CD8-positive, alpha-beta memory T cell (primary cell): ENCODE measurements around the gene RHBDD3. TPM values are rescaled to one million over a fixed set of nuclear protein-coding genes. Genes with fewer than 3 reads are reported as not detected.

Source experiments
- CTCF ChIA-PET: fragments of 350-600 bp; sonication (Branson Sonifier 250); formaldehyde crosslinking; loops from one replicate; lab custom pipeline; 2021; ENCODE audit warnings: antibody characterized with exemption; lab: Charles Lee
- POLR2A ChIA-PET: fragments of 350-600 bp; sonication (Branson Sonifier 250); formaldehyde crosslinking; loops from one replicate; lab custom pipeline; 2021; ENCODE audit warnings: antibody characterized with exemption; lab: Charles Lee
- DNase-seq, 5 donors: peaks; one replicate each; pipeline versions ENCODE4 v3.0.0 to v3.0.0-alpha.2; 2020 to 2022; ENCODE audit warnings: mixed read lengths in 1 of 5
- H3K27ac ChIP-seq: one replicate; pipeline ENCODE4 v1.7.0; 2013; ENCODE audit warnings: low read depth, mild to moderate bottlenecking, low read length, moderate library complexity
- H3K27me3 ChIP-seq: 2 replicates; pipeline ENCODE4 v1.7.0; 2013; ENCODE audit warnings: low read length, mild to moderate bottlenecking; ENCODE audit not compliant: insufficient read depth, poor library complexity, severe bottlenecking
- H3K36me3 ChIP-seq: 2 replicates; pipeline ENCODE4 v1.7.0; 2013; ENCODE audit warnings: mild to moderate bottlenecking, low read length, moderate library complexity; ENCODE audit not compliant: insufficient read depth
- H3K4me1 ChIP-seq: 2 replicates; pipeline ENCODE4 v1.7.0; 2013; ENCODE audit warnings: mild to moderate bottlenecking, low read length, moderate library complexity; ENCODE audit not compliant: insufficient read depth
- H3K4me3 ChIP-seq: 2 replicates; pipeline ENCODE4 v1.7.0; 2013; ENCODE audit warnings: mild to moderate bottlenecking, low read length
- H3K9me3 ChIP-seq: 2 replicates; pipeline ENCODE4 v1.7.0; 2013; ENCODE audit warnings: mild to moderate bottlenecking, low read length
- H3K27ac Mint-ChIP-seq, 8 donors: one replicate each; pipeline ENCODE4 v1.8.0; 2020 to 2021; ENCODE audit warnings: mixed read lengths in 8 of 8, mild to moderate bottlenecking in 6 of 8, inconsistent platforms in 3 of 8, moderate library complexity in 3 of 8
- H3K27me3 Mint-ChIP-seq, 2 donors: one replicate each; pipeline ENCODE4 v1.8.0; 2020 to 2021; ENCODE audit warnings: mixed read lengths in 2 of 2, mild to moderate bottlenecking in 1 of 2, moderate library complexity in 1 of 2
- H3K36me3 Mint-ChIP-seq, 3 donors: one replicate each; pipeline ENCODE4 v1.8.0; 2020 to 2021; ENCODE audit warnings: mixed read lengths in 3 of 3, inconsistent platforms in 1 of 3, mild to moderate bottlenecking in 1 of 3
- H3K4me1 Mint-ChIP-seq, 3 donors: one replicate each; pipeline ENCODE4 v1.8.0; 2020 to 2021; ENCODE audit warnings: mixed read lengths in 3 of 3, inconsistent platforms in 1 of 3, mild to moderate bottlenecking in 1 of 3
- H3K4me3 Mint-ChIP-seq, 7 donors: one replicate each; pipeline ENCODE4 v1.8.0; 2020 to 2021; ENCODE audit warnings: mixed read lengths in 7 of 7, mild to moderate bottlenecking in 6 of 7, moderate library complexity in 4 of 7, inconsistent platforms in 2 of 7
- H3K9me3 Mint-ChIP-seq, 5 donors: one replicate each; pipeline ENCODE4 v1.8.0; 2020 to 2022; ENCODE audit warnings: mixed read lengths in 5 of 5, mild to moderate bottlenecking in 3 of 5, moderate library complexity in 2 of 5, inconsistent platforms in 1 of 5
- polyA plus RNA-seq: library from polyadenylated mRNA; unstranded; fragments of 300-500 nt; fragmentation: Illumina TruSeq; gene quantifications from one replicate; pipeline ENCODE4 v1.2.3, GENCODE V29; 2021
- total RNA-seq, 2 experiments: library from RNA; stranded (reverse); gene quantifications; one replicate each; pipeline ENCODE4 v1.2.3, GENCODE V29; 2021

RHBDD3 gene
- total and polyA plus RNA-seq, 3 experiments from 2014 or later, result 10.4 to 41.0 (median 37.9) TPM

- Histone ChIP-seq H3K27ac (no peak overlapping the region), H3K36me3 (no peaks in the 10 kb centered on the region), H3K4me1 (peaks cover 14% of the 10 kb centered on the region), H3K4me3 (no peak overlapping the region), H3K9me3 (no peaks in the 10 kb centered on the region), H3K27me3 (peaks cover 18% of the 10 kb centered on the region)
- H3K27ac Mint-ChIP-seq, result peak overlapping the region in 1 of 8 donors; percentile 29
- POLR2A ChIA-PET, result no interaction called here
- DNase-seq, result no peak
- H3K36me3 Mint-ChIP-seq, result no peaks in the 10 kb centered on the region
- H3K27me3 Mint-ChIP-seq, result peaks cover 24 to 44% of the 10 kb centered on the region in 2 donors
- peak overlapping the region in 1 of 7 donors; percentile 36 for H3K4me3 Mint-ChIP-seq
- peaks cover 20 to 53% (median 22%) of the 10 kb centered on the region in 3 donors for H3K4me1 Mint-ChIP-seq
- CTCF ChIA-PET, result interaction anchor here (1.2 kb wide), 1 partner anchor 9 kb away, joined by 3 read pairs; no protein-coding TSS in a partner anchor
- H3K9me3 Mint-ChIP-seq, result no peaks in the 10 kb centered on the region
These were observed 44.7 kb upstream of the RHBDD3 start for GRCh38 chr22:29312218-29313125.

- Histone ChIP-seq H3K9me3 (no peaks in the 10 kb centered on the region), H3K36me3 (no peaks in the 10 kb centered on the region), H3K4me1 (peaks cover 14% of the 10 kb centered on the region), H3K27me3 (peaks cover 18% of the 10 kb centered on the region), H3K4me3 (no peak overlapping the region), H3K27ac (no peak overlapping the region)
- H3K36me3 Mint-ChIP-seq, result no peaks in the 10 kb centered on the region
- no peak overlapping the region for H3K27ac Mint-ChIP-seq
- no peak for DNase-seq
- H3K27me3 Mint-ChIP-seq, result peaks cover 22 to 44% of the 10 kb centered on the region in 2 donors
- ChIA-PET CTCF (no interaction called here), POLR2A (no interaction called here)
- H3K9me3 Mint-ChIP-seq, result no peaks in the 10 kb centered on the region
- no peak overlapping the region for H3K4me3 Mint-ChIP-seq
- H3K4me1 Mint-ChIP-seq, result peaks cover 21 to 55% (median 23%) of the 10 kb centered on the region in 3 donors
These were observed 43.9 kb upstream of the RHBDD3 start for GRCh38 chr22:29311464-29312217.

GRCh38 chr22:29310863-29311339 is 43.1 kb upstream of the RHBDD3 start:
- Histone ChIP-seq H3K9me3 (no peaks in the 10 kb centered on the region), H3K27me3 (peaks cover 20% of the 10 kb centered on the region), H3K4me1 (peaks cover 14% of the 10 kb centered on the region), H3K4me3 (no peak overlapping the region), H3K36me3 (no peaks in the 10 kb centered on the region), H3K27ac (no peak overlapping the region)
- Mint-ChIP-seq H3K4me3 (no peak overlapping the region), H3K9me3 (no peaks in the 10 kb centered on the region), H3K36me3 (no peaks in the 10 kb centered on the region), H3K27me3 (peaks cover 22 to 43% of the 10 kb centered on the region in 2 donors), H3K4me1 (peaks cover 22 to 56% (median 23%) of the 10 kb centered on the region in 3 donors), H3K27ac (peak overlapping the region in 1 of 8 donors; percentile 83)
- peak in 4 of 5 donors; percentile 15 to 67 (median 34) for DNase-seq
- ChIA-PET CTCF (no interaction called here), POLR2A (no interaction called here)

GRCh38 chr22:29310065-29310862 is 42.5 kb upstream of the RHBDD3 start:
- Histone ChIP-seq H3K36me3 (no peaks in the 10 kb centered on the region), H3K4me3 (no peak overlapping the region), H3K4me1 (peaks cover 14% of the 10 kb centered on the region), H3K27me3 (peaks cover 22% of the 10 kb centered on the region), H3K9me3 (no peaks in the 10 kb centered on the region), H3K27ac (no peak overlapping the region)
- ChIA-PET CTCF (no interaction called here), POLR2A (no interaction called here)
- H3K36me3 Mint-ChIP-seq, result no peaks in the 10 kb centered on the region
- H3K9me3 Mint-ChIP-seq, result no peaks in the 10 kb centered on the region
- DNase-seq, result no peak
- peak overlapping the region in 1 of 8 donors; percentile 83 for H3K27ac Mint-ChIP-seq
- H3K4me1 Mint-ChIP-seq, result peaks cover 23 to 56% (median 23%) of the 10 kb centered on the region in 3 donors
- peak overlapping the region in 1 of 7 donors; percentile 43 for H3K4me3 Mint-ChIP-seq
- H3K27me3 Mint-ChIP-seq, result peaks cover 23 to 47% of the 10 kb centered on the region in 2 donors

GRCh38 chr22:29309332-29310064 is 41.7 kb upstream of the RHBDD3 start:
- Histone ChIP-seq H3K4me3 (no peak overlapping the region), H3K36me3 (no peaks in the 10 kb centered on the region), H3K4me1 (peaks cover 11% of the 10 kb centered on the region), H3K27ac (no peak overlapping the region), H3K27me3 (peaks cover 20% of the 10 kb centered on the region), H3K9me3 (no peaks in the 10 kb centered on the region)
- H3K9me3 Mint-ChIP-seq, result no peaks in the 10 kb centered on the region
- peak overlapping the region in 1 of 8 donors; percentile 13 for H3K27ac Mint-ChIP-seq
- no peak for DNase-seq
- peaks cover 21 to 46% of the 10 kb centered on the region in 2 donors for H3K27me3 Mint-ChIP-seq
- no peaks in the 10 kb centered on the region for H3K36me3 Mint-ChIP-seq
- ChIA-PET CTCF (no interaction called here), POLR2A (no interaction called here)
- H3K4me3 Mint-ChIP-seq, result peak overlapping the region in 2 of 7 donors; percentile 77 to 85
- peaks cover 20 to 53% (median 21%) of the 10 kb centered on the region in 3 donors for H3K4me1 Mint-ChIP-seq

- Histone ChIP-seq H3K27me3 (peaks cover 17% of the 10 kb centered on the region), H3K27ac (no peak overlapping the region), H3K4me1 (peaks cover 5% of the 10 kb centered on the region), H3K9me3 (no peaks in the 10 kb centered on the region), H3K4me3 (no peak overlapping the region), H3K36me3 (no peaks in the 10 kb centered on the region)
- ChIA-PET POLR2A (no interaction called here), CTCF (no interaction called here)
- Mint-ChIP-seq H3K27me3 (peaks cover 17 to 40% of the 10 kb centered on the region in 2 donors), H3K27ac (peak overlapping the region in 2 of 8 donors; percentile 13 to 17), H3K9me3 (no peaks in the 10 kb centered on the region), H3K36me3 (no peaks in the 10 kb centered on the region), H3K4me1 (peaks cover 13 to 47% (median 14%) of the 10 kb centered on the region in 3 donors), H3K4me3 (peak overlapping the region; percentile 15 to 85 (median 34))
- peak in 2 of 5 donors; percentile 18 to 45 for DNase-seq
These were observed 41.0 kb upstream of the RHBDD3 start for GRCh38 chr22:29308791-29309262.
